Measurements from ENCODE around the gene CTCFL.
"Not testable (repeated sequence)": the region's sequence is repeated elsewhere in the genome, so short reads cannot be mapped to it uniquely, and the experiment has no call there.

Gene CTCFL

GRCh38 chr20:57507477-57507876 lies 17.5 kb downstream of the CTCFL start:
- DNase-seq (ENCODE audit: low read depth): no peak

- no peak for DNase-seq (ENCODE audit: low read depth)
Measured at GRCh38 chr20:57505979-57506378, 19.0 kb downstream of the CTCFL start.

DNA sequence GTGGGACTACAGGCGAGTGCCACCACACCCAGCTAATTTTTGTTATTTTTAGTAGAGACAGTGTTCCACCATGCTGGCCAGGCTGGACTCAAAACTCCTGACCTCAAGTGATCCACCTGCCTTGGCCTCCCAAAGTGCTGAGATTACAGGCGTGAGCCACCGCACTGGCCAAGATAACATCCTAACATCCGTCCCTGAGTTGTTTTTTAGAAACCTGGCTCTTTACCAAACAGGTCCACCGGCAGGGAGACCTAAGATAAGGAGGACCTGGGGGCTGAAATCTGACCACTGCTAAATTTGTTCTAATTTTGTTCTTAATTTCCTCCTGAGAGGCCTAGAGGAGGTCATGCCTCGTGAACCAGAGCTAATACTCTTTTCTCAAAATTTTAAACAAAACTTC lies 20.5 kb downstream of the CTCFL start:
- DNase-seq (ENCODE audit: low read depth): no peak

- no peak for DNase-seq (ENCODE audit: low read depth)
Measured at GRCh38 chr20:57503035-57503658, 21.8 kb downstream of the CTCFL start.

DNA sequence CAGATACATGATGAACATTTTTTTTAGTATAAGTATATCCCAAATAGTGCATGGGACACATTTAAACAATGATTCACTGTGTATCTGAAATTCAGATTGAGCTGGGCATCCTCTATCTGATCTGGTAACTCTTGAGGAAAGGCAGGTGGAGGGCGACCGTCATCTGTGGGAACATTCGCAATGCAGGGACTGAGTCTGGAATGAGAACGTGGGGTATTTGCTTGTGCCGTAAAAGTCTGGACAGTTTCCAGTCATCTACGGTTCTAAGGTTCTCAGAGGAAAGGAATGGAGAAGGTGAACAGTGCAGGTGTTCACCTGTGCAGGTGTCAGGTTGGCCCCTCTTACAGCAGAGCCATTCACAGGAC lies 22.6 kb downstream of the CTCFL start:
- no peak for DNase-seq (ENCODE audit: low read depth)

DNA sequence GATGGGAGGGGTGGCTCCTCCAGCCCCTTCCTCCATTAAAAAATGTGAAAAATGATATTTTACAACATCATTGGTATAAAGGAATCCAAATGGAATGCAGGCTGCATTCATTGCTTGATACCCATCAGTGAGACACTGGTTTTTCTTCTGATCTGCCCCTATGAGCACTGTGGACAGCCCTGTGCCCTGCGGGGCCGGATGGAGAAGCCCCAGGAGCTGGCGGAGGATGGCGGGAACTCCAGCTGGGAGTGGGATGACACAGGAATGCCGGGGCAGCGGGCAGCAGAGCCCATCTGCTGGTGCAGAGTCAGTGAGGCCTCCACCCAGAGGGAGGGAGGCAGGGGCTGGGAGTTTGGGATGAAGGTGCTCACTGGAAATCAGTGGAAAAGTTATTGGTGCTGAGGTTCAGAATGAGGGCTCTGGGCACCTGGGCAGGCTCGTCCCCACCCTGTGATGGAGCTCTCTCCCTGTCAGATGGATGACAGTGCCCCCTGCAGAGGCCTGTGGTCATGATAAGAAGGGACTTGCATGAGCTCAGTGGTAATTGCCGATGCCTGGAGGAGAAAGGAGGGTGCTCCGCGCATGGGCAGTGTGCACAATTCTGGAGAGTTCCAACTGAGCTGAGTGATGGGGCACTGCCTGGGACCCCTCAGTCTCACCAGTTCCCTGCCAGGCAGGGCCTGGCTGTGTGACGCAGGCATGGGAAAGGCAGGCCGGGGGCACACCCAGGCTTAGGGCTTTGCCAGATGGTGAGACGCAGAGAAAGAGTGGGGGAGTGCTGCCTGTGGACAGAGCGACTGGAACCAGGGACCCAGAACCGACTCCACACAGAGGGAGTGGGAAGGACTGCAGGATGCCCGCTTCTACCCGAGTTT lies 23.2 kb downstream of the CTCFL start:
- DNase-seq (ENCODE audit: low read depth): no peak

- no peak for DNase-seq (ENCODE audit: low read depth)
Measured at GRCh38 chr20:57500962-57501361, 24.0 kb downstream of the CTCFL start.

- DNase-seq (ENCODE audit: low read depth): no peak
Measured at GRCh38 chr20:57500235-57500634, 24.7 kb downstream of the CTCFL start.

DNA sequence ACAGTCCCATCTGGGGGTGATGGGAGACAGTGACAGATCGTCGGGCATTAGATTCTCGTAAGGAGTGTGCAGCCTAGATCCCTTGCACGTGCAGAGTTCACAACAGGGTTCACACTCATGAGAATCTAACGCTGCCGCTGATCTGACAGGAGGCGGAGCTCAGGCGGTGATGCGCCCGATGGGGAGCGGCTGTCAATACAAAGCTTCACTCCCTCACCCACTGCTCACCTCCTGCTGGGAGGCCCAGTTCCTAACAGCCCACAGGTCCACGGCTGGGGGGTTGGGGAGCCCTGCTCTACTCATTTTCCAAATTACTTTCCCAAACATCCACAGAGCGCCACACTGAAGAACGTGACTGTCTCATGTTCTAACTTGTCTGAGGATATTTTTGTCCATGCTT lies 25.3 kb downstream of the CTCFL start:
- no peak for DNase-seq (ENCODE audit: low read depth)

- no peak for DNase-seq (ENCODE audit: low read depth)
Measured at GRCh38 chr20:57498425-57499400, 26.2 kb downstream of the CTCFL start.

DNA sequence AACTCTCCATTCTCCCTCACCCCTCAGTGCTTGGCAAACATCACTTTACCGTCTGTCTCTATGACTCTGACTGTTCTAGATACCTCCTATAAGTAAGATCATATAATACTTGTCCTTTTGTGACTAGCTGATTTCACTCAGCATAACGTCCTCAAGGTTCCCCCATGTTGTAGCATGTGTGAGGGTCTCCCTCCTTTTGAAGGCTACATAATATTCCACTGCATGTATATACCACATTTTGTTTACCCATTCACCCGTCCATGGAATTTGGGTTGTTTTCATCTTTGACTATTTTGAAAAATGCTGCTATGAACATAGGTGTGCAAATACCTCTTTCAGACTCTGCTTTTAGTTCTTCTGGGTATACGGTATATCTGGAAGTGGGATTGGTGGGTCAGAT lies 28.3 kb downstream of the CTCFL start:
- no peak for DNase-seq (ENCODE audit: low read depth)

- no peak for DNase-seq (ENCODE audit: low read depth)
Measured at GRCh38 chr20:57495978-57496377, 29.0 kb downstream of the CTCFL start.

- no peak for DNase-seq (ENCODE audit: low read depth)
Measured at GRCh38 chr20:57493091-57493615, 31.8 kb downstream of the CTCFL start.

DNA sequence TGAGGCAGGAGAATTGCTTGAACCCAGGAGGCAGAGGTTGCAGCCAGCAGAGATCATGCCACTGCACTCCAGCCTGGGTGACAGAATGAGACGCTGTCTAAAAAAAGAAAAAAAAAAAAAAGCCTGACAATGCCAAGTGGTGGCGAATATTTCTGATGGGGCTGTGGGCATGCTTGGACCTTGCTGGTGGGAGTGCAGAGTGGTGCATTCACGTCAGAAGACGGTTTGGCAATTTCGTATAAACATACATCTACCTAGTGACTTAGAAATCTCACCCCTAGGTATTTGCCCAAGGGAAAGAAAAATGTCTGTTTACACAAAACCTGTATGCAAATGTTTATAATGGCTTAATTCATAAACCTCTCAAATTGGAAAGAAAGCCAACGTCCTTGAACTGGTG lies 33.6 kb downstream of the CTCFL start:
- DNase-seq (ENCODE audit: low read depth): no peak

DNA sequence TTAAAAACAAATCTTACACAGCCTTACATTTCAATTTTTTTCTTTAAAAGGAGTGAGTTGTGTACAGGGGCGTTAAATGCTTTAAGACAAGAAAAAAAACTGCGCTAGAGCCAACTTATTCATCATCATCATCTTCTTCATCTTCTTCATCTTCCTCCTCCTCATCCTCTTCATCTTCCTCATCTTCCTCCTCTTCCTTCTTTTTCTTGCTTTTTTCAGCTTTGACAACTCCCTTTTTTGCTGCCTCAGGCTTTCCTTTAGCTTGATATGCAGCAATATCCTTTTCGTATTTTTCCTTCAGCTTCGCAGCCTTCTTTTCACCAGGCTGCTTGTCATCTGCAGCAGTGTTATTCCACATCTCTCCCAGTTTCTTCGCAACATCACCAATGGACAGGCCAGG lies 36.7 kb downstream of the CTCFL start:
- DNase-seq (ENCODE audit: low read depth): not testable (repeated sequence)

DNA sequence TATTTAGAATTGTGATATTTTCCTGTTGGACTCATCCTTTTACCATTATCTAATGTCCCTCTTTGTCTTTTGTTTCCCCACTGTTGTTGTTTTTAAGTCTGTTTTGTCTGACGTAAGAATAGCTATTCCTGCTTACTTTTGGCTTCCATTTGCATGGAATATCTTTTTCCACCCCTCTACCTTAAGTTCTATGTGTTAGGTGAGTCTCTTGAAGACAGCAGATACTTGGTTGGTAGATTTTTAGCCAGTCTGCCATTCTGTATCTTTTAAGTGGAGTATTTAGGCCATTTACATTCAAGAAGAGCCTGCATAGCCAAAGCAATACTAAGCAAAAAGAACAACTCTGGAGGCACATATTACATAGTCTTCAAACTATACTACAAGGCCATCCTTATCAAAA lies 39.2 kb downstream of the CTCFL start:
- DNase-seq (ENCODE audit: low read depth): no peak

- DNase-seq (ENCODE audit: low read depth): no peak
Measured at GRCh38 chr20:57484772-57485171, 40.2 kb downstream of the CTCFL start.

GRCh38 chr20:57483287-57484050 lies 41.5 kb downstream of the CTCFL start:
- DNase-seq (ENCODE audit: low read depth): no peak

DNA sequence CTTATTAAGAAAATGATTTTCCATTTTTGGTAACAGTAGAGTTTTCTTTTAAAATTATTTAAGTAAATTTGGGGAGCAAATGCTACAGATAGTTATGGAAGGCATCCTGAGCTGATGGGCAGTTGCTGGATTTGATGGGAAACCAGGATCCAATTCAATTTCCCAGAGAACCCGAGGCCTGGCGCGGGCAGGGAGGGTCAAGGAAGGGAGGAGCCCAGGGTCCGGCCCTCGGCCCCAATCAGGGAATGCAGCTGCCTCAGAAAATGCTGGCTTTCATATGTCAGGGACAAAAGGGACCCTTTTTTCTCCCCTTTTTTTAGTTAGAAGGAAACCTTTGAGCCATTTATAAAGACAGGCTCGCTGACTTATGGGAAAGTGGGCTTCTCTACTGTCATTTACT lies 42.1 kb downstream of the CTCFL start:
- DNase-seq (ENCODE audit: low read depth): no peak

- DNase-seq (ENCODE audit: low read depth): no peak
Measured at GRCh38 chr20:57482148-57482547, 42.8 kb downstream of the CTCFL start.

DNA sequence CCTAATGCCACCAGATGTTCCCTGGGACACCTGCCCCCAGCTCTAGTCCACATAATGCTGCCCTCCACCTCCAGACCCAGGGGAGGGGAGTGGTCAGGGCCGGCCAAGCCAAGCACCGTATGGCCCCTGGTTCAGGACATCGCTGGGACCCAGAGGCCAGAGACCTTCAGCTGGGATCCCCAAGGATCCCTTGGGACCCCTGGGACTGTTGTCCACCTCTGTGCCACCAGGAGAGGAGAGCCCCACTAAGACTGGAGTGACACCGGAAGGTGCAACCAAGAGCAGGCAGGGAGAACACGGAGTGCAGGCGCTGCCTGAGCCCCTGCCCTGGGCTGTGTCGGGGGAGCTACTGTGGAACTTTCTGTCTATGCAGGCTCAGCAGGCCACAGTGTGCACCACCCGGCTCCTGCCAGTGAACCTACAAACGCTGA lies 43.6 kb downstream of the CTCFL start:
- no peak for DNase-seq (ENCODE audit: low read depth)
